Activated naive CD8-positive, alpha-beta T cell treated with anti-CD3 and anti-CD28 coated beads, Interleukin-2, amount 10 ng/mL, durations not matched to agents 7 days and 5 days (primary cell): ENCODE results near the gene PITPNC1. TPM values are rescaled to one million over a fixed set of nuclear protein-coding genes. Genes with fewer than 3 reads are reported as not detected.
"Not testable (repeated sequence)": the region's sequence is repeated elsewhere in the genome, so short reads cannot be mapped to it uniquely, and the experiment has no call there.

Experiments used
- ATAC-seq: fragments of 150-1000 bp; cut with Tn5 transposase; one replicate; pipeline ENCODE4 v1.10.0; 2021; ENCODE audit warnings: low read depth, moderate library complexity
- POLR2A ChIA-PET: fragments of 350-600 bp; sonication (Branson Sonifier 250); formaldehyde crosslinking; loops from one replicate; lab custom pipeline; 2021; ENCODE audit warnings: antibody characterized with exemption; lab: Charles Lee
- DNase-seq: peaks from one replicate; pipeline ENCODE4 v3.0.0; 2021
- H3K27ac Mint-ChIP-seq: one replicate; pipeline ENCODE4 v1.8.0; 2022; ENCODE audit warnings: mild to moderate bottlenecking, mixed read lengths
- H3K27me3 Mint-ChIP-seq: one replicate; pipeline ENCODE4 v1.8.0; 2022; ENCODE audit warnings: mild to moderate bottlenecking, moderate library complexity, mixed read lengths
- H3K36me3 Mint-ChIP-seq: one replicate; pipeline ENCODE4 v1.8.0; 2021; ENCODE audit warnings: mild to moderate bottlenecking, mixed read lengths
- H3K4me1 Mint-ChIP-seq: one replicate; pipeline ENCODE4 v1.8.0; 2021; ENCODE audit warnings: mixed read lengths
- H3K4me3 Mint-ChIP-seq: one replicate; pipeline ENCODE4 v1.8.0; 2022; ENCODE audit warnings: mild to moderate bottlenecking, moderate library complexity, mixed read lengths
- H3K9me3 Mint-ChIP-seq: one replicate; pipeline ENCODE4 v1.8.0; 2021; ENCODE audit warnings: mixed read lengths
- total RNA-seq, 2 experiments: library from RNA; stranded (reverse); gene quantifications; one replicate each; pipeline ENCODE4 v1.2.3, GENCODE V29; 2021

PITPNC1 gene
- total RNA-seq, 2 experiments from 2014 or later, result 100 to 104 TPM

DNA sequence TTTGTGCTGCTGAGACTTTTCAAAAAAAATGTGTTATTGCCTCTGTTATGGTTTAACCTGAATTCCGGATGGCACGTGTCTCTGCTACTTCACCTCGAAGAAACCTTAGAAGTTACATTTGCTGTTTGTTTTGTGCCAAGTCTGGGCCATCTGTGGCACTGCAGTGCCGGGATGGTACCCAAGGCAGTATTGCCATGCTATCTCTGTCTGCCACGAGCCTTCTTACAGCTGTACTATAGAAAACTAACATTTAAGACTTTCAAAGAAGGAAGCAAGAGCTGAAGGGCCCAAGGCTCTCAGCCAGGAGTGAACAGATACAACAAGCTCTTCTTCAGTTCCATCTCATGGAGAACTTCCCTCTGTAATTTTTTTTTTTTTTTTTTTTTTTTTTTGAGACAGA lies 267.0 kb downstream of the PITPNC1 start:
- Mint-ChIP-seq H3K4me3 (no peak overlapping the region), H3K4me1 (peaks cover 4% of the 10 kb centered on the region), H3K27ac (no peak overlapping the region), H3K36me3 (peaks cover 3% of the 10 kb centered on the region), H3K27me3 (no peaks in the 10 kb centered on the region), H3K9me3 (no peaks in the 10 kb centered on the region)
- no peak for DNase-seq
- ATAC-seq, result no peak
- POLR2A ChIA-PET, result interaction anchor here (0.6 kb wide), 1 partner anchor 269 kb away, joined by 3 read pairs; no protein-coding TSS in a partner anchor

DNA sequence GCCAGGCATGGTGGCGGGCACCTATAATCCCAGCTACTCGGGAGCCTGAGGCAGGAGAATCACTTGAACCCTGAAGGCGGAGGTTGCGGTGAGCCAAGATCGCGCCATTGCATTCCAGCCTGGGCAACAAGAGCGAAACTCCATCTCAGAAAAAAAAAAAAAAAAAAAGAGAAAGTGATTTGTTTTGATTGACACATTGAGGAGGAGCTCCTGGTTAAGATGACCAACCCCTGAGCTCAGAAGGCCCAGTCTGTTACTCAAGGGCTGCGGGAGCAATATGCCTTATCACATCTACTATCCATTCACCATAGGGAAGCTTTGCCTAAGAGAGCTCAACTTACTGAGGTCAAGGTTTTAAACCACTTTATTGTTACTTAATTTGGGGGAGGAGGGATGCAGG lies 268.1 kb downstream of the PITPNC1 start:
- POLR2A ChIA-PET, H3K36me3 Mint-ChIP-seq, H3K9me3 Mint-ChIP-seq, ATAC-seq, DNase-seq, H3K27me3 Mint-ChIP-seq, H3K27ac Mint-ChIP-seq, H3K4me1 Mint-ChIP-seq, H3K4me3 Mint-ChIP-seq: not testable (repeated sequence)

DNA sequence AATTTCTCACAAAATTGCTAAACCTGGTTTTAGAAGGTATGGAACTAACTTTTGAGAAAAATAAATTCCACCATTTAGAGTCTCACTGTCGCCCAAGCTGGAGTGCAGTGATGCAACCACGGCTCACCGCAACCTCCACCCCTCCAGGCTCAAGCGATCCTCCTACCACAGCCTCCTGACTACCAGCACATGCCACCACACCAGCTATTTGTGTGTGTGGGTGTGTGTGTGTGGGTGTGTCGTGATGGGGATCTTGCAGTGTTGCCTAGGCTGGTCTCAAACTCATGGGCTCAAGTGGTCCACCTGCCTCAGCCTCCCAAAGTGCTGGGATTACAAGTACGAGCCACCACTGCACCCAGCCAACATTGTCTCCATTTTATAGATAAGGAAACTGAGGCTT lies 269.4 kb downstream of the PITPNC1 start:
- Mint-ChIP-seq H3K9me3 (no peaks in the 10 kb centered on the region), H3K36me3 (peaks cover 3% of the 10 kb centered on the region), H3K27me3 (no peaks in the 10 kb centered on the region), H3K27ac (no peak overlapping the region), H3K4me3 (no peak overlapping the region), H3K4me1 (peaks cover 4% of the 10 kb centered on the region)
- ATAC-seq (no peak), DNase-seq (no peak)
- POLR2A ChIA-PET, result no interaction called here

DNA sequence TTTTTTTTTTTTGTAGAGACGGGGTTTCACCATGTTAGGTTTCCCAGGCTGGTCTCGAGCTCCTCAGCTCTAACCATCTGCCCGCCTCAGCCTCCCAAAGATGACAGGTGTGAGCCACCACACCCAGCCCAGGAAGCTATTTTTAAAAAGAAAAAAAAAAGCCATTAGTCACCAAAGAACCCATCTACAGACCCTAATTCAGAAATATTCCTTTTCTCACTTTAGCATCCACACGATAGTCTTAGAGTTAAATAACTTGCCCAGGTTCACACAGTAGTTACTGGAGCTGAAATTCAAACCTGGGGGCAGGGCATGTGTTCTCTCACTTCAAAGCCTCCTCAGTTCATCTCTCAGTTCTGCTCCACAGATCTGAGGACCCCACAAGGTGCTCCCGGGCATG lies 270.4 kb downstream of the PITPNC1 start:
- POLR2A ChIA-PET, result no interaction called here

DNA sequence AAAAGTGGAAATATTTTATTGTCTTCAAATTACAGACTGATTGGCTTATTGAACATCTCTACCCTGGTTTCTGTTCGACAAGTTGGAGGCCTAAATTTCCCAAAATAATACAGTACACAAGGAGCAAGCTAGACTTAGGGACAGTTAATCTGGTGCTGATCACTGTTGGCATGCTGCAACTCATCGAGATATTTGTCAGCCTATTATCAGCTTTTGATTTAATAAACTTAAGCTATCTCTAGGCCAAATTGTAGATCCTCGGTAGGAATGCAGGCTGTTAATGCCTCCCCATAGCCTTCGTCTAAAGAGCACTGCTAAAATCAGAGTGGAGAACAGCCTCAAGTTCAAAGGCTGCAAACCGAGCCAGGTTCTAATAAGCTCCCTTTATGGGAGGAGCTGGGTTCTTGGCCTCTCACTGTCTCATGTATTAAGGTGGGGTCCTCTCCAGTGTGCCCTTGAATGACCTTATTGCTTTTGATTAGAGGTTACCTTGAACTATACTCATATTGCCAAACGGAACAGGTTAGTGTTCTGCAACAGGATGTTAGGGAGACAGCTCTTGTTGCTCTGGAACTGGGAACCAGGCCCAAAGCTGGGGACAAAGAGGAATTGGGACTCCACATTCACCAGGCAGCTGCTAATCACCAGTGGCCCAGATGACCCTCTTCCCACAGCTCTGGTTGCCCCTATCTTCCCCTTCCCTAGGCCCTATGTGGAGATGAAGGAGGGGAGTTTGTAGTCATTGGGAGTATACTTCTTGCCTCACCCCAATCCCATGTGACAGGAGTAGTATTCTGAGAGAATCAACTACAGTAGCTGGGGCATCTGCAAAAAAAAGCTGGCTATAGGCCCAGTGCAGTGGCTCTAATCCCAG lies 271.2 kb downstream of the PITPNC1 start:
- DNase-seq (no peak), ATAC-seq (no peak)
- H3K27me3 Mint-ChIP-seq, result no peaks in the 10 kb centered on the region
- no peak overlapping the region for H3K4me3 Mint-ChIP-seq
- H3K27ac Mint-ChIP-seq, result no peak overlapping the region
- peaks cover 6% of the 10 kb centered on the region for H3K36me3 Mint-ChIP-seq
- POLR2A ChIA-PET, result no interaction called here
- H3K9me3 Mint-ChIP-seq, result no peaks in the 10 kb centered on the region
- peaks cover 4% of the 10 kb centered on the region for H3K4me1 Mint-ChIP-seq

More for the DNA sequence above, 270.4 kb downstream of the PITPNC1 start:
- no peak overlapping the region for H3K4me3 Mint-ChIP-seq
- H3K27me3 Mint-ChIP-seq, result no peaks in the 10 kb centered on the region
- DNase-seq (no peak), ATAC-seq (no peak)
- H3K4me1 Mint-ChIP-seq, result peaks cover 4% of the 10 kb centered on the region
- peaks cover 3% of the 10 kb centered on the region for H3K36me3 Mint-ChIP-seq
- no peaks in the 10 kb centered on the region for H3K9me3 Mint-ChIP-seq
- H3K27ac Mint-ChIP-seq, result no peak overlapping the region

DNA sequence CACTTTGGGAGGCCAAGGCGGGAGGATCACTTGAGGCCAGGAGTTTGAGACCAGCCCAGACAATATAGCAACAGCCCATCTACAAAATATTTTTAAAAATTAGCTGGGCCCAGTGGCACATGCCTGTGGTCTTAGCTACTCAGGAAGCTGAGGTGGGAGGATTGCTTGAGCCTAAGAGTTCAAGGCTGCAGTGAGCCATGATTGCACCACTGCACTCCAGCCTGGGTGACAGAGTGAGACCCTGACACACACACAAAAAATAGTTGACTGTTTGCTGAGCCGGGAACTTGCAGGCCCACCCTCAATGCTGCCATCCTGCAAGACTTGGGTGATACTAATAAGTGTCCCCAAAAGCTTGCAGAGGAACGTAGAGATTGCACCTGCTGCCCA lies 271.8 kb downstream of the PITPNC1 start:
- ATAC-seq, H3K9me3 Mint-ChIP-seq, H3K4me3 Mint-ChIP-seq, H3K27me3 Mint-ChIP-seq, DNase-seq, H3K36me3 Mint-ChIP-seq, H3K27ac Mint-ChIP-seq, H3K4me1 Mint-ChIP-seq, POLR2A ChIA-PET: not testable (repeated sequence)

DNA sequence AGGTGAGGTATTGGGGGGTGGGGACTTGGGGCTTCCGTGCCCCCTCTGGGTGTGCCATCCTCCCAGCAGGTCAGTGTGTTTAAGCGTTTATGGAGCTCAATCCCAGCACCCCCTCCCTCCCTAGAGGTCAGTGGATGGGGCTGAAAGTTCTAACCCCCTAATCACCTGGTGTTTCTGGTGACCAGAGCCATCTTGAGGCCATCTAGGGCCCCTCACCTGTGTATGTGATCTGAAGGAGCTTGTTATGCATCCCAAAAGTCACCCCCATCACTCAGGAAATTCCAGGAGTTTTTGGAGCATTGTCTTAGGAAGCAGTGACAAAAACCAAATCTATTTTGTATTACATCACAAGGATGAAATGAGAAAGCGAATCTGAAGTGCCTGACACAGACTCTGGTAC lies 272.8 kb downstream of the PITPNC1 start:
- H3K27ac Mint-ChIP-seq, result no peak overlapping the region
- H3K9me3 Mint-ChIP-seq, result no peaks in the 10 kb centered on the region
- no peak for DNase-seq
- POLR2A ChIA-PET, result interaction anchor here (0.6 kb wide), 1 partner anchor 70 kb away, joined by 3 read pairs; no protein-coding TSS in a partner anchor
- H3K4me3 Mint-ChIP-seq, result no peak overlapping the region
- no peak for ATAC-seq
- no peaks in the 10 kb centered on the region for H3K27me3 Mint-ChIP-seq
- peaks cover 6% of the 10 kb centered on the region for H3K36me3 Mint-ChIP-seq
- H3K4me1 Mint-ChIP-seq, result peaks cover 4% of the 10 kb centered on the region

DNA sequence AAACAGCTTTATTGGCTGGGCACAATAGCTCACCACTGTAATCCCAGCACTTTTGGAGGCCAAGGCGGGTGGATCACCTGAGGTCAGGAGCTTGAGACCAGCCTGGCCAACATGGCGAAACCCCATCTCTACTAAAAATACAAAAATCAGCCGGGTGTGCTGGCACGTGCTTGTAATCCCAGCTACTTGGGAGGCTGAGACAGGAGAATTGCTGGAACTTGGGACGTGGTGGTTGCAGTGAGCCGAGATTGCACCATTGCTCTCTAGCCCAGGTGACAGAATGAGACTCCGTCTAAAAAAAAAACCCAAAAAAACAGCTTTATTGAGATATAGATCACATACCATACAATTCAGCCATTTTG lies 274.1 kb downstream of the PITPNC1 start:
- H3K4me3 Mint-ChIP-seq, H3K27me3 Mint-ChIP-seq, H3K9me3 Mint-ChIP-seq, ATAC-seq, DNase-seq, H3K27ac Mint-ChIP-seq, POLR2A ChIA-PET, H3K4me1 Mint-ChIP-seq, H3K36me3 Mint-ChIP-seq: not testable (repeated sequence)

DNA sequence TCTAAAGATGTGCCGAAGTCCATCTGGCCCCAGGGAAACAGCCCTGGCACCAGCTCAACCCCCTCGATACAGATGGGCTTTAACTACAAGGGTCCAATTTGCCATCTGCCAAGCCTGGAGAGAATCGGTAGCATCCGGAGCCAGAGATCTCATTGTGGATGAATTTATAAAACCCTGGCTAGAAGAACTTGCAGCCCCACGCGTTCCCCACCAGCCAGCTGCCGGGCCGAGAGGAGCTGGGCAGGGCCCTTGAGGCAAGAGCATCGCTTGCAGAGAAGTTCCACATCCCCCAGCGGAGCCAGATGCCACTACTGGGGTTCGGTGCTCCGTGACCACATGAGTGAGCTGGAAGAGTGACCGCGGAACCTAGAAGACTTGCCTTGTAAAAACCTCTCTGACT lies 275.4 kb downstream of the PITPNC1 start:
- POLR2A ChIA-PET, result no interaction called here
- H3K4me1 Mint-ChIP-seq, result peaks cover 4% of the 10 kb centered on the region
- peaks cover 17% of the 10 kb centered on the region for H3K36me3 Mint-ChIP-seq
- ATAC-seq, result no peak
- H3K4me3 Mint-ChIP-seq, result no peak overlapping the region
- H3K27ac Mint-ChIP-seq, result no peak overlapping the region
- H3K27me3 Mint-ChIP-seq, result no peaks in the 10 kb centered on the region
- DNase-seq, result no peak
- H3K9me3 Mint-ChIP-seq, result peaks cover 2% of the 10 kb centered on the region

DNA sequence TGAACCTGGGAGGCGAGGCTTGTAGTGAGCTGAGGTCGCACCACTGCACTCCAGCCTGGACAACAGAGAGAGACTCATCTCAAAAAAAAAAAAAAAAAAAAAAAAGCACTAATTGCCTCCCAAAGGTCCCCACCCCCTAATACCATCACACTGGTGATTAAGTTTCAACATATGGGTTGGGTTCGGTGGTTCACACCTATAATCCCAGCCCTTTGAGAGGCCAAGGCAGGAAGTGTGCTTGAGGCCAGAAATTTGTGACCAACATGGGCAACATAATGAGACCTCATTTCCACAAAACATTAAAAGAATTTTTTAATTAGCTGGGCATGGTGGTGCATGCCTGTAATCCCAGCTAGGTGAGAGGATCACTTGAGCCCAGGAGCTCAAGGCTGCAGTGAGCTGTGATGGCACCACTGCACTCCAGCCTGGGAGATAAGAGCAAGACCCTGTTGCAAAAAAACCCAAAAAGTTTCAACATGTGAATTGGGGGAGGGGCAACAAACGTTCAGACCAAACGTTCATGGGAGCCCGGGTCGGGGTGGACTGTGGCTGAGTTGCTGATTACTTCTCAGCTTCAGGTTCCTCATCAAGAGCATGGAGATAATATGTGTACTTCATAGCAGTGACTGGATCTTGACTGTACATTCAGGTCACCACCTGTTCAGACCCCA lies 278.5 kb downstream of the PITPNC1 start:
- ATAC-seq, result no peak
- no peak overlapping the region for H3K4me3 Mint-ChIP-seq
- no peak overlapping the region for H3K27ac Mint-ChIP-seq
- H3K36me3 Mint-ChIP-seq, result peaks cover 37% of the 10 kb centered on the region
- H3K9me3 Mint-ChIP-seq, result peaks cover 9% of the 10 kb centered on the region
- POLR2A ChIA-PET, result interaction anchor here (0.7 kb wide), 1 partner anchor 34 kb away, joined by 7 read pairs; no protein-coding TSS in a partner anchor
- H3K27me3 Mint-ChIP-seq, result no peaks in the 10 kb centered on the region
- DNase-seq, result no peak
- no peaks in the 10 kb centered on the region for H3K4me1 Mint-ChIP-seq

DNA sequence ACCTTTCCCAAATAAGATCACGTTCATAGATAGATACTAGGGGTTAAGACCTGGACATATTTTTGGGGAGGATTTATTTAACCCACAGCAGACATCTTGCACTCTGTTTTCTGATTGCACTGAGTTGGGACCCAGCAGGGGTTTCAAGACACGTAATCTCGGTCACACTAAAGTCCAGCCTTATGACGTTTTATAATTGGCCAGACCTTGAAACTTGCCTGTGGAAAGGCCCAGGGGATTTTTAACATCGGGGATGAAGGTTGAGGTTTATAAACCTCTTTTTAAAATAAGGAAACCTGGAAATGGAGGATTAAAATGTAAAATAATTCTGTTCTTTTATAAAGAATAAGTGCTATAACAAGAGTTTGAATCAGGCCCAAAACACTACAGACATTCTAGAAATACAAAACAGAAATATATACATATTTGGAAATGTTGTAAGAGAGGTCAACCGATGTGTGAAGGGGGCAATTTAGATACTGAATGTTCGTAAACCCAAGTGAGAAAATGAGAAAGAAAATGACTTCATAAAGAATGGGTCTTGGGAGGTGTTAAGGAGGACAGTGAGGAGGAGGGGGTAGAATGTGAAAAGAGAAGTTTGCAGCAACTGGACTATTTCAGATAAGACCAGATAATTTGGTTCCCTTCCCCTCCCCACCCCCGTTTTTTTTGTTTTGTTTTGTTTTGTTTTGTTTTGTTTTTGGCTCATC lies 279.6 kb downstream of the PITPNC1 start:
- Mint-ChIP-seq H3K36me3 (peaks cover 43% of the 10 kb centered on the region), H3K27ac (no peak overlapping the region), H3K4me1 (no peaks in the 10 kb centered on the region), H3K9me3 (peaks cover 12% of the 10 kb centered on the region), H3K4me3 (no peak overlapping the region), H3K27me3 (no peaks in the 10 kb centered on the region)
- DNase-seq (no peak), ATAC-seq (no peak)
- POLR2A ChIA-PET, result no interaction called here

DNA sequence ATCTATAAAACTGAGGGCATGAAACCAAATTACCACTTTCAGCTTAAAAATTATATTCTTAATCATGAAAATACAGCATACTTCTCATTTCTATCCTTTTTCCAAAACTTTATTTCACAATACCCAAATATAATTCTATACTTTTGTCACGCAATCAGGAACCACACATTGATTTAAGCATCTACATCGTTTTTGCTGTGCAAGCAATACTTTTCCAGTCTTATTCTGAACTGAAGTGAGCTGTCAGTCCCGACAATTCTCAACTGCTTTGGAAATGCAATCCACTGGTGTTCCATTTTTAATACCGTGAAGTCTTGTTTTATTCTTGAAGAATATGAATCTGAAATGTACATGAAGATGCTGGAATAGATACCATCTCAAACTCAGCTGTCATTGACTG lies 280.5 kb downstream of the PITPNC1 start:
- ATAC-seq, result no peak
- peaks cover 46% of the 10 kb centered on the region for H3K36me3 Mint-ChIP-seq
- no peak overlapping the region for H3K27ac Mint-ChIP-seq
- DNase-seq, result no peak
- no peaks in the 10 kb centered on the region for H3K4me1 Mint-ChIP-seq
- POLR2A ChIA-PET, result no interaction called here
- H3K4me3 Mint-ChIP-seq, result no peak overlapping the region
- no peaks in the 10 kb centered on the region for H3K27me3 Mint-ChIP-seq
- peaks cover 14% of the 10 kb centered on the region for H3K9me3 Mint-ChIP-seq

DNA sequence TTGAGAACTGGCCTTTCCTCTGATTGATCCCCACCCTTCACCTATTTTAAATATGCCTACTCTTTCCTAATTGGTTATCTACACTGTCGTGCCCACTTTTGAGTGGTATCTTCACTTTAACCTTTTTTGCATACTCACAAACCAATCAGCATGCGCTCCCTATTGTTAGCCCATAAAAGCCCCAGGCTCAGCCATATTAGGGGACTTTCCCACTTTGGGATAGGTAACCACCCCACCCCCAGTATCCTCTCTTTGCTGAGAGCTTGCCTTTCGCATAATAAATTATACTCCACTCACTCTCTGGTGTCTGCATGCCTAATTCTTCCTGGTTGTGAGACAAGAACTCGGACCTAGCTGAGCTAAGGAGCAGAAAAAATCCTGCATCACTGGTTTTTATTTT lies 281.2 kb downstream of the PITPNC1 start:
- ATAC-seq (no peak), DNase-seq (no peak)
- Mint-ChIP-seq H3K36me3 (peaks cover 47% of the 10 kb centered on the region), H3K4me3 (no peak overlapping the region), H3K27me3 (no peaks in the 10 kb centered on the region), H3K4me1 (no peaks in the 10 kb centered on the region), H3K9me3 (peaks cover 14% of the 10 kb centered on the region), H3K27ac (no peak overlapping the region)
- POLR2A ChIA-PET, result no interaction called here
